SJSA1 (cell line): ENCODE data around the gene SLC1A7. TPM values are rescaled to one million over a fixed set of nuclear protein-coding genes. Genes with fewer than 3 reads are reported as not detected.

ENCODE experiments used
- DNase-seq, 2 experiments: peaks; one replicate each; pipeline ENCODE4 v3.0.0-alpha.2; 2015 to 2020; ENCODE audit warnings: low spot score in 2 of 2, low read depth in 1 of 2
- H3K27ac ChIP-seq: fragments of 250-450 bp; sonication (Bioruptor Pico); 2 replicates; pipeline ENCODE4 v1.5.1; 2020; ENCODE audit warnings: mild to moderate bottlenecking, moderate library complexity
- H3K27me3 ChIP-seq: fragments of 250-450 bp; sonication (Bioruptor Pico); replicated peaks from 2 replicates; pipeline ENCODE4 v1.5.1; 2020; ENCODE audit warnings: mild to moderate bottlenecking, moderate library complexity
- H3K36me3 ChIP-seq: fragments of 250-450 bp; sonication (Bioruptor Pico); 2 replicates; pipeline ENCODE4 v1.5.1; 2020; ENCODE audit warnings: mild to moderate bottlenecking
- H3K4me1 ChIP-seq: fragments of 250-450 bp; sonication (Bioruptor Pico); replicated peaks from 2 replicates; pipeline ENCODE4 v1.6.1; 2021; ENCODE audit warnings: mild to moderate bottlenecking
- H3K4me3 ChIP-seq: fragments of 250-450 bp; sonication (Bioruptor Pico); 2 replicates; pipeline ENCODE4 v1.5.1; 2020; ENCODE audit warnings: mild to moderate bottlenecking
- H3K9me3 ChIP-seq: fragments of 250-450 bp; sonication (Bioruptor Pico); replicated peaks from 2 replicates; pipeline ENCODE4 v1.5.1; 2020; ENCODE audit warnings: mild to moderate bottlenecking
- total RNA-seq: library from RNA; depleted of rRNA; stranded (reverse); fragments of >200 nt; shearing (Covaris generic); gene quantifications from 2 replicates; pipeline ENCODE4 v1.2.3, GENCODE V29; 2014

The SLC1A7 gene
- total RNA-seq, 1 experiment from 2014 or later: 12.1 TPM

- Histone ChIP-seq H3K4me3 (no peak overlapping the region), H3K4me1 (peaks cover 37% of the 10 kb centered on the region), H3K27ac (peak overlapping the region; percentile 95), H3K36me3 (no peaks in the 10 kb centered on the region), H3K27me3 (no peaks in the 10 kb centered on the region), H3K9me3 (peaks cover 11% of the 10 kb centered on the region)
- peak in 1 of 2 experiments; percentile 94 for DNase-seq
Observed at GRCh38 chr1:53134961-53135734, 7.3 kb downstream of the SLC1A7 start.

- no peak overlapping the region for H3K4me3 ChIP-seq
- no peaks in the 10 kb centered on the region for H3K27me3 ChIP-seq
- peaks cover 27% of the 10 kb centered on the region for H3K4me1 ChIP-seq
- H3K27ac ChIP-seq: peak overlapping the region; percentile 95
- no peak for DNase-seq
- no peaks in the 10 kb centered on the region for H3K36me3 ChIP-seq
- H3K9me3 ChIP-seq: peaks cover 11% of the 10 kb centered on the region
Observed at GRCh38 chr1:53134042-53134485, 8.4 kb downstream of the SLC1A7 start.

- DNase-seq: no peak
- Histone ChIP-seq H3K27ac (no peak overlapping the region; the same call in 1 of the 2 replicates), H3K9me3 (peaks cover 11% of the 10 kb centered on the region), H3K4me3 (no peak overlapping the region), H3K36me3 (no peaks in the 10 kb centered on the region), H3K4me1 (peaks cover 26% of the 10 kb centered on the region), H3K27me3 (no peaks in the 10 kb centered on the region)
Observed at GRCh38 chr1:53133261-53134041, 9.0 kb downstream of the SLC1A7 start.

GRCh38 chr1:53132176-53132575 lies 10.3 kb downstream of the SLC1A7 start:
- H3K27ac ChIP-seq: no peak overlapping the region
- H3K36me3 ChIP-seq: no peaks in the 10 kb centered on the region
- H3K9me3 ChIP-seq: 0 out of 2 replicates have a peak, but pooled peaks cover 4% of the 10 kb centered on the region
- DNase-seq: no peak
- peaks cover 30% of the 10 kb centered on the region for H3K4me1 ChIP-seq
- no peak overlapping the region for H3K4me3 ChIP-seq
- no peaks in the 10 kb centered on the region for H3K27me3 ChIP-seq

GRCh38 chr1:53131590-53131938 lies 10.9 kb downstream of the SLC1A7 start:
- Histone ChIP-seq H3K9me3 (0 out of 2 replicates have a peak, but pooled peaks cover 4% of the 10 kb centered on the region), H3K27ac (no peak overlapping the region), H3K4me3 (no peak overlapping the region), H3K36me3 (no peaks in the 10 kb centered on the region), H3K27me3 (no peaks in the 10 kb centered on the region), H3K4me1 (peaks cover 30% of the 10 kb centered on the region)
- DNase-seq: no peak

- Histone ChIP-seq H3K27ac (no peak overlapping the region), H3K4me3 (no peak overlapping the region)
Observed at GRCh38 chr1:53130878-53131589, 11.4 kb downstream of the SLC1A7 start.

GRCh38 chr1:53130598-53130877 lies 11.9 kb downstream of the SLC1A7 start:
- H3K9me3 ChIP-seq: 0 out of 2 replicates have a peak, but pooled peaks cover 4% of the 10 kb centered on the region

More at GRCh38 chr1:53130878-53131589, 11.4 kb downstream of the SLC1A7 start:
- H3K9me3 ChIP-seq: 0 out of 2 replicates have a peak, but pooled peaks cover 4% of the 10 kb centered on the region
- H3K4me1 ChIP-seq: peaks cover 33% of the 10 kb centered on the region
- no peaks in the 10 kb centered on the region for H3K27me3 ChIP-seq
- DNase-seq: no peak
- no peaks in the 10 kb centered on the region for H3K36me3 ChIP-seq

GRCh38 chr1:53129891-53130597 lies 12.4 kb downstream of the SLC1A7 start:
- Histone ChIP-seq H3K27me3 (no peaks in the 10 kb centered on the region), H3K4me3 (no peak overlapping the region), H3K36me3 (no peaks in the 10 kb centered on the region), H3K9me3 (0 out of 2 replicates have a peak, but pooled peaks cover 4% of the 10 kb centered on the region), H3K27ac (no peak overlapping the region), H3K4me1 (peaks cover 30% of the 10 kb centered on the region)
- no peak for DNase-seq

More at GRCh38 chr1:53130598-53130877, 11.9 kb downstream of the SLC1A7 start:
- no peak for DNase-seq
- Histone ChIP-seq H3K4me1 (peaks cover 35% of the 10 kb centered on the region), H3K36me3 (no peaks in the 10 kb centered on the region), H3K4me3 (no peak overlapping the region), H3K27ac (no peak overlapping the region), H3K27me3 (no peaks in the 10 kb centered on the region)

- no peak for DNase-seq
- no peaks in the 10 kb centered on the region for H3K27me3 ChIP-seq
- no peak overlapping the region for H3K4me3 ChIP-seq
- H3K36me3 ChIP-seq: no peaks in the 10 kb centered on the region
- H3K27ac ChIP-seq: no peak overlapping the region
- H3K4me1 ChIP-seq: peaks cover 24% of the 10 kb centered on the region
- H3K9me3 ChIP-seq: no peaks in the 10 kb centered on the region
Observed at GRCh38 chr1:53128401-53128800, 14.0 kb downstream of the SLC1A7 start.

- H3K36me3 ChIP-seq: no peaks in the 10 kb centered on the region
- no peak overlapping the region for H3K4me3 ChIP-seq
- H3K9me3 ChIP-seq: no peaks in the 10 kb centered on the region
- DNase-seq: no peak
- no peak overlapping the region for H3K27ac ChIP-seq
- no peaks in the 10 kb centered on the region for H3K27me3 ChIP-seq
- H3K4me1 ChIP-seq: peaks cover 33% of the 10 kb centered on the region
Observed at GRCh38 chr1:53127546-53127945, 14.9 kb downstream of the SLC1A7 start.

GRCh38 chr1:53126495-53126894 lies 15.9 kb downstream of the SLC1A7 start:
- H3K9me3 ChIP-seq: no peaks in the 10 kb centered on the region

GRCh38 chr1:53125623-53126360 lies 16.6 kb downstream of the SLC1A7 start:
- DNase-seq: no peak
- Histone ChIP-seq H3K27me3 (no peaks in the 10 kb centered on the region), H3K36me3 (no peaks in the 10 kb centered on the region), H3K9me3 (no peaks in the 10 kb centered on the region), H3K4me1 (peaks cover 48% of the 10 kb centered on the region), H3K4me3 (no peak overlapping the region), H3K27ac (no peak overlapping the region)

More at GRCh38 chr1:53126495-53126894, 15.9 kb downstream of the SLC1A7 start:
- H3K27ac ChIP-seq: no peak overlapping the region
- H3K4me3 ChIP-seq: no peak overlapping the region
- no peaks in the 10 kb centered on the region for H3K27me3 ChIP-seq
- no peaks in the 10 kb centered on the region for H3K36me3 ChIP-seq
- no peak for DNase-seq
- peaks cover 43% of the 10 kb centered on the region for H3K4me1 ChIP-seq

- H3K27me3 ChIP-seq: no peaks in the 10 kb centered on the region
- no peak overlapping the region for H3K4me3 ChIP-seq
- no peaks in the 10 kb centered on the region for H3K36me3 ChIP-seq
- no peak overlapping the region for H3K27ac ChIP-seq
- H3K9me3 ChIP-seq: no peaks in the 10 kb centered on the region
- H3K4me1 ChIP-seq: peaks cover 48% of the 10 kb centered on the region
- no peak for DNase-seq
Observed at GRCh38 chr1:53125122-53125521, 17.3 kb downstream of the SLC1A7 start.
